SK-N-SH treated with all-trans-retinoic acid at 6 μM for 48 hours (cell line): Measurements from ENCODE around the gene PTPN18.

Source experiments
- ATAC-seq: fragments of 200-7000 bp; cut with Tn5 transposase; 3 replicates; pipeline ENCODE4 v1.9.1; 2020; ENCODE audit warnings: mild to moderate bottlenecking, moderate library complexity
- ARNTL ChIP-seq: fragments of 450-650 bp; formaldehyde crosslinking; IDR thresholded peaks from 2 replicates; pipeline ENCODE4 v1.5.0; 2020; ENCODE audit warnings: low read depth, mild to moderate bottlenecking, moderate library complexity, borderline replicate concordance
- BACH2 ChIP-seq: fragments of 250-450 bp; sonication (Bioruptor Pico); IDR thresholded peaks from 2 replicates; pipeline ENCODE4 v1.9.0; 2021; ENCODE audit warnings: mild to moderate bottlenecking, borderline replicate concordance
- CSDC2 ChIP-seq: fragments of 250-450 bp; sonication (Bioruptor Pico); IDR thresholded peaks from 2 replicates; pipeline ENCODE4 v1.5.0; 2020; ENCODE audit warnings: mild to moderate bottlenecking, moderate library complexity
- CSRNP3 ChIP-seq: fragments of 250-450 bp; sonication (Bioruptor Pico); IDR thresholded peaks from 2 replicates; pipeline ENCODE4 v1.5.1; 2021; ENCODE audit warnings: mild to moderate bottlenecking, moderate library complexity
- ESRRG ChIP-seq: fragments of 250-450 bp; sonication (Bioruptor Pico); IDR thresholded peaks from 2 replicates; pipeline ENCODE4 v1.6.1; 2021; ENCODE audit warnings: mild to moderate bottlenecking
- GLIS3 ChIP-seq: fragments of 250-450 bp; sonication (Bioruptor Pico); IDR thresholded peaks from 2 replicates; pipeline ENCODE4 v1.5.0; 2020; ENCODE audit warnings: mild to moderate bottlenecking, moderate library complexity
- ISL1 ChIP-seq: fragments of 250-450 bp; sonication (Bioruptor Pico); IDR thresholded peaks from 2 replicates; pipeline ENCODE4 v2.1.2; 2022; ENCODE audit warnings: mild to moderate bottlenecking, moderate library complexity
- OSR1 ChIP-seq: fragments of 250-450 bp; sonication (Bioruptor Pico); IDR thresholded peaks from 2 replicates; pipeline ENCODE4 v1.8.0; 2022; ENCODE audit warnings: moderate library complexity, mild to moderate bottlenecking, inconsistent platforms
- PATZ1 ChIP-seq: fragments of 250-450 bp; sonication (Bioruptor Pico); IDR thresholded peaks from 2 replicates; pipeline ENCODE4 v1.8.0; 2020; ENCODE audit warnings: mild to moderate bottlenecking, moderate library complexity, borderline replicate concordance
- PPARA ChIP-seq: fragments of 250-450 bp; sonication (Bioruptor Pico); IDR thresholded peaks from 2 replicates; pipeline ENCODE4 v1.5.0; 2020; ENCODE audit warnings: mild to moderate bottlenecking, borderline replicate concordance
- RARB ChIP-seq: fragments of 250-450 bp; sonication (Bioruptor Pico); IDR thresholded peaks from 2 replicates; pipeline ENCODE4 v1.8.0; 2021; ENCODE audit warnings: mild to moderate bottlenecking, moderate library complexity
- SNAI2 ChIP-seq: fragments of 250-450 bp; sonication (Bioruptor Pico); IDR thresholded peaks from 2 replicates; pipeline ENCODE4 v1.5.0; 2020; ENCODE audit warnings: mild to moderate bottlenecking, moderate library complexity
- TCF4 ChIP-seq: fragments of 250-450 bp; sonication (Bioruptor Pico); IDR thresholded peaks from 2 replicates; pipeline ENCODE4 v1.8.0; 2021; ENCODE audit warnings: mild to moderate bottlenecking, moderate library complexity, borderline replicate concordance
- TOX ChIP-seq: fragments of 250-450 bp; sonication (Bioruptor Pico); IDR thresholded peaks from 2 replicates; pipeline ENCODE4 v1.8.0; 2021; ENCODE audit warnings: mild to moderate bottlenecking, moderate library complexity, borderline replicate concordance
- ZC3H10 ChIP-seq: fragments of 250-450 bp; sonication (Bioruptor Pico); IDR thresholded peaks from 2 replicates; pipeline ENCODE4 v1.5.1; 2021; ENCODE audit warnings: mild to moderate bottlenecking, moderate library complexity
- ZFP3 ChIP-seq: fragments of 250-450 bp; sonication (Bioruptor Pico); IDR thresholded peaks from 2 replicates; pipeline ENCODE4 v1.5.0; 2020; ENCODE audit warnings: mild to moderate bottlenecking, moderate library complexity
- ZFP30 ChIP-seq: fragments of 450-650 bp; formaldehyde crosslinking; IDR thresholded peaks from 2 replicates; pipeline ENCODE4 v1.5.0; 2022; ENCODE audit warnings: mild to moderate bottlenecking, moderate library complexity
- ZNF565 ChIP-seq: fragments of 450-650 bp; formaldehyde crosslinking; conservative IDR thresholded peaks from 2 replicates; pipeline ENCODE4 v1.5.0; 2020; ENCODE audit warnings: low read depth, mild to moderate bottlenecking, moderate library complexity
- ZNF70 ChIP-seq: fragments of 450-650 bp; formaldehyde crosslinking; IDR thresholded peaks from 2 replicates; pipeline ENCODE4 v1.5.0; 2020; ENCODE audit warnings: mild to moderate bottlenecking, moderate library complexity
- ZNF8 ChIP-seq: fragments of 450-650 bp; formaldehyde crosslinking; IDR thresholded peaks from 2 replicates; pipeline ENCODE4 v1.5.0; 2020; ENCODE audit warnings: mild to moderate bottlenecking, moderate library complexity
- TF ChIP-seq, protein P1 (sequence below): fragments of 250-450 bp; sonication (Bioruptor Pico); IDR thresholded peaks from 2 replicates; pipeline ENCODE4 v1.5.1; 2020; ENCODE audit warnings: low read depth, mild to moderate bottlenecking, moderate library complexity
- TF ChIP-seq, protein P2 (sequence below): fragments of 250-450 bp; sonication (Bioruptor Pico); IDR thresholded peaks from 2 replicates; pipeline ENCODE4 v1.5.0; 2020; ENCODE audit warnings: mild to moderate bottlenecking, moderate library complexity
- TF ChIP-seq, protein P3 (sequence below): fragments of 250-450 bp; sonication (Bioruptor Pico); IDR thresholded peaks from 2 replicates; pipeline ENCODE4 v1.8.0; 2021; ENCODE audit warnings: low read depth, mild to moderate bottlenecking, moderate library complexity, borderline replicate concordance

The PTPN18 gene

GRCh38 chr2:130355172-130355577, 681 bp upstream of the PTPN18 start (continued):
- no peak for TF ChIP-seq ZFP3
- TF ChIP-seq TOX (CRISPR knock-in tag): no peak
- no peak for TF ChIP-seq ZNF565 (CRISPR knock-in tag)
- TF ChIP-seq SNAI2 (CRISPR knock-in tag): no peak

DNA sequence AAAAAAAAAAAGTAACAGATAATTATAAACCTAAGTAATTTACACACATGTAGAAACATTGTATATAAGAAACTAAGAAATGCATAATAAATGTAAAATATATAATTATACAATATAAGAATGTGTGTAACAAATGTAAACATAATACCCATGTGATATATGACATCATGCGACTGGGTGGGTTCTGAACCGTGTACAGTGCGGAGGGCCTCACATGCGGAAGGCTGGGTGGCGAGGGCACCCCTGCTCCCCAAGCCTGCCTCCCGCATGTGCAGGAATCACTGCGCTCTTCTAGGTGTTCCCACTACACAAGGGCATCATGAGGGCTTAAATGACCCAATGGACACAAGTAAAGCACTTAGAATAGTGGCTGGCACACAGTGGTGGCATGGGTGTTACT, 2.0 kb downstream of the PTPN18 start:
- TF ChIP-seq OSR1 (CRISPR knock-in tag) (no peak), CSRNP3 (CRISPR knock-in tag) (no peak), ZNF70 (CRISPR knock-in tag) (no peak), PPARA (no peak), ISL1 (CRISPR knock-in tag) (no peak), PATZ1 (CRISPR knock-in tag) (no peak), RARB (CRISPR knock-in tag) (no peak), SNAI2 (CRISPR knock-in tag) (no peak), ZFP3 (no peak), ZFP30 (CRISPR knock-in tag) (no peak), BACH2 (CRISPR knock-in tag) (no peak), ZNF8 (CRISPR knock-in tag) (no peak)
- TF ChIP-seq, protein P1, sequence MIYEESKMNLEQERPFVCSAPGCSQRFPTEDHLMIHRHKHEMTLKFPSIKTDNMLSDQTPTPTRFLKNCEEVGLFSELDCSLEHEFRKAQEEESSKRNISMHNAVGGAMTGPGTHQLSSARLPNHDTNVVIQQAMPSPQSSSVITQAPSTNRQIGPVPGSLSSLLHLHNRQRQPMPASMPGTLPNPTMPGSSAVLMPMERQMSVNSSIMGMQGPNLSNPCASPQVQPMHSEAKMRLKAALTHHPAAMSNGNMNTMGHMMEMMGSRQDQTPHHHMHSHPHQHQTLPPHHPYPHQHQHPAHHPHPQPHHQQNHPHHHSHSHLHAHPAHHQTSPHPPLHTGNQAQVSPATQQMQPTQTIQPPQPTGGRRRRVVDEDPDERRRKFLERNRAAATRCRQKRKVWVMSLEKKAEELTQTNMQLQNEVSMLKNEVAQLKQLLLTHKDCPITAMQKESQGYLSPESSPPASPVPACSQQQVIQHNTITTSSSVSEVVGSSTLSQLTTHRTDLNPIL (CRISPR knock-in tag): no peak
- TF ChIP-seq, all 23 proteins: peak for 0
- no peak for ATAC-seq

DNA sequence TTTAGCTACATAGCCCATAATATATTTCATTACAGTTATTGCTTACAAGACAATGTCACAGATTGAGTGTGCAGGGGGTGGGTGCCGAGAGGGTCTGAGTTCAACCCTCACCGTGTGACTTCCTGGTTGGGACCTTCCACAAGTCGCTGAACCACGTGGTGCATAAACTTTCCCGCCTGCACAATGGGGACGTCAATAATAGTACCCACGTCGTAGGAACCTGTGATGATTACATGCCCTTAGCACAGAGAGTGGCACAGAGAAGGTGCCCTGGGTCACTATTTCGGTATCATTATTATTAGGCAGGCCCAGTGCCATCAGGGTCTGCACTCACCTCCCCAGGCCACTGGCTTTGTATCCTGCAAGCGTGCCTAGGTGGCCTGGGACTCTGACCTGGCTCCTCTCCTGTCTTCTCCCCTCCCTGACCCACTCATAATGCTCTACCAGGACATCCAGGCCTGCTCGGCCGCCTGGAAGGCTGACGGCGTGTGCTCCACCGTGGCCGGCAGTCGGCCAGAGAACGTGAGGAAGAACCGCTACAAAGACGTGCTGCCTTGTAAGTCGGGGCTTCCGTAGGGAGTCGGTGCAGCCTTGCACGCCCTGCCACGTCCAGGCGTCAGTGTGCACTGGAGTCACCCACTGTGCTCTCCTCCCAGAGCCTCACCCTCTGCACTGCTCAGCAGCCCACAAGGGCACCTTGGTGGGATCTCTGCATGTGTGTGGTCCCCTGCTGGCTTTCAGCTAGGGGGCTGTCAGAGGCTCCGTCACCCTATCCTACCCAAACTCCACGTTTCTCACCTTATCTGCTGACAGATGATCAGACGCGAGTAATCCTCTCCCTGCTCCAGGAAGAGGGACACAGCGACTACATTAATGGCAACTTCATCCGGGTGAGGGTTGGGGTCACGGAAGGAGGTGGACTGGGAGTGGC, 2.8 kb downstream of the PTPN18 start:
- ATAC-seq: no peak
- TF ChIP-seq CSRNP3 (CRISPR knock-in tag) (no peak), TCF4 (CRISPR knock-in tag) (no peak), ARNTL (no peak), BACH2 (CRISPR knock-in tag) (no peak), ZFP3 (no peak), GLIS3 (CRISPR knock-in tag) (no peak), OSR1 (CRISPR knock-in tag) (no peak), ESRRG (CRISPR knock-in tag) (no peak), ZC3H10 (CRISPR knock-in tag) (no peak), PATZ1 (CRISPR knock-in tag) (no peak), CSDC2 (CRISPR knock-in tag) (no peak), ZNF565 (CRISPR knock-in tag) (no peak)
- TF ChIP-seq, protein P2, sequence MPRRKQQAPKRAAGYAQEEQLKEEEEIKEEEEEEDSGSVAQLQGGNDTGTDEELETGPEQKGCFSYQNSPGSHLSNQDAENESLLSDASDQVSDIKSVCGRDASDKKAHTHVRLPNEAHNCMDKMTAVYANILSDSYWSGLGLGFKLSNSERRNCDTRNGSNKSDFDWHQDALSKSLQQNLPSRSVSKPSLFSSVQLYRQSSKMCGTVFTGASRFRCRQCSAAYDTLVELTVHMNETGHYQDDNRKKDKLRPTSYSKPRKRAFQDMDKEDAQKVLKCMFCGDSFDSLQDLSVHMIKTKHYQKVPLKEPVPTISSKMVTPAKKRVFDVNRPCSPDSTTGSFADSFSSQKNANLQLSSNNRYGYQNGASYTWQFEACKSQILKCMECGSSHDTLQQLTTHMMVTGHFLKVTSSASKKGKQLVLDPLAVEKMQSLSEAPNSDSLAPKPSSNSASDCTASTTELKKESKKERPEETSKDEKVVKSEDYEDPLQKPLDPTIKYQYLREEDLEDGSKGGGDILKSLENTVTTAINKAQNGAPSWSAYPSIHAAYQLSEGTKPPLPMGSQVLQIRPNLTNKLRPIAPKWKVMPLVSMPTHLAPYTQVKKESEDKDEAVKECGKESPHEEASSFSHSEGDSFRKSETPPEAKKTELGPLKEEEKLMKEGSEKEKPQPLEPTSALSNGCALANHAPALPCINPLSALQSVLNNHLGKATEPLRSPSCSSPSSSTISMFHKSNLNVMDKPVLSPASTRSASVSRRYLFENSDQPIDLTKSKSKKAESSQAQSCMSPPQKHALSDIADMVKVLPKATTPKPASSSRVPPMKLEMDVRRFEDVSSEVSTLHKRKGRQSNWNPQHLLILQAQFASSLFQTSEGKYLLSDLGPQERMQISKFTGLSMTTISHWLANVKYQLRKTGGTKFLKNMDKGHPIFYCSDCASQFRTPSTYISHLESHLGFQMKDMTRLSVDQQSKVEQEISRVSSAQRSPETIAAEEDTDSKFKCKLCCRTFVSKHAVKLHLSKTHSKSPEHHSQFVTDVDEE (CRISPR knock-in tag): no peak
- TF ChIP-seq, protein P3, sequence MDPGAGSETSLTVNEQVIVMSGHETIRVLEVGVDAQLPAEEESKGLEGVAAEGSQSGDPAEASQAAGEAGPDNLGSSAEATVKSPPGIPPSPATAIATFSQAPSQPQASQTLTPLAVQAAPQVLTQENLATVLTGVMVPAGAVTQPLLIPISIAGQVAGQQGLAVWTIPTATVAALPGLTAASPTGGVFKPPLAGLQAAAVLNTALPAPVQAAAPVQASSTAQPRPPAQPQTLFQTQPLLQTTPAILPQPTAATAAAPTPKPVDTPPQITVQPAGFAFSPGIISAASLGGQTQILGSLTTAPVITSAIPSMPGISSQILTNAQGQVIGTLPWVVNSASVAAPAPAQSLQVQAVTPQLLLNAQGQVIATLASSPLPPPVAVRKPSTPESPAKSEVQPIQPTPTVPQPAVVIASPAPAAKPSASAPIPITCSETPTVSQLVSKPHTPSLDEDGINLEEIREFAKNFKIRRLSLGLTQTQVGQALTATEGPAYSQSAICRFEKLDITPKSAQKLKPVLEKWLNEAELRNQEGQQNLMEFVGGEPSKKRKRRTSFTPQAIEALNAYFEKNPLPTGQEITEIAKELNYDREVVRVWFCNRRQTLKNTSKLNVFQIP (CRISPR knock-in tag): no peak
